GM12874 (cell line): Measurements from ENCODE around the gene LPIN3.
A peak's percentile ranks its signal among the peaks of the same experiment; 100 is the strongest.

Experiments
- TF ChIP-seq, protein P1 (sequence below): IDR thresholded peaks from 2 replicates; pipeline ENCODE4 v1.5.1; 2011; ENCODE audit warnings: low read depth, mild to moderate bottlenecking, control low read depth, low read length, moderate library complexity; ENCODE audit not compliant: insufficient read depth

LPIN3 gene

DNA sequence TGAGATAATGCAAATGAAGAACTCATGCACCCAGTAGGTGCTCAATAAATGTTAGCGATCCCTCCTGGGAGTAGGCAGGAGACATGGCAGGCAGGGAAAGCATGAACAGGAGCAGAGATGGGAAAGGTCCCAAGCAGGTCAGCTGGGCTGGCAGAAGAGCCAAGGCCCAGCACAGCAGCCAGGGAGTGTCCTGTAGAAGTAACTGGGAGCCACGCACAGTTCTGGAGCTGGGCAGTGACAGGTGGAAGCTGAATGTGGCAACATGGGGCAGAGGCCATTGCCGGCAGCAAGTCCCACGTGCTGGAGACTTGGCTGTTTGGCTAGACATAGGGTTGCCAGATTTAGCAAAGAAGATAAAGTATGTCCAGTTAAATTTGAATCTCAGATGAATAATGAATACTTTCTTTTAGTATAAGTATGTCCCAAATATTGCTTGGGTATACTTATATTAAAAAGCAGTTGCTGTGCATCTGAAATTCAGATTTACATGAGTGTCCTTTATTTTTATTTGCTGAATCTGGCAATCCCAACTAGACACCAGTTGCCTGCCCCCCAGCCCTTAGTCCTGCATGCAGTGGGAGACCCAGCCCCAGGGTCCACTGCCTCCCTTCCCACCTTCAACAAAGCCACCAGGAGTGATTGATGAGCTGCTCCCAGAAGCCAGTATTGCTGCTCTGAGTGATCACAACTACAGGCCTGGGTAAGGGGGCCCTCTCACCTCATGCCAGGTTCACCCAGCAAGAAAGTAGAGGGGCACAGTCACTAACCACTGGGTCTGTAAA is 3.7 kb upstream of the LPIN3 start:
- TF ChIP-seq, protein P1, sequence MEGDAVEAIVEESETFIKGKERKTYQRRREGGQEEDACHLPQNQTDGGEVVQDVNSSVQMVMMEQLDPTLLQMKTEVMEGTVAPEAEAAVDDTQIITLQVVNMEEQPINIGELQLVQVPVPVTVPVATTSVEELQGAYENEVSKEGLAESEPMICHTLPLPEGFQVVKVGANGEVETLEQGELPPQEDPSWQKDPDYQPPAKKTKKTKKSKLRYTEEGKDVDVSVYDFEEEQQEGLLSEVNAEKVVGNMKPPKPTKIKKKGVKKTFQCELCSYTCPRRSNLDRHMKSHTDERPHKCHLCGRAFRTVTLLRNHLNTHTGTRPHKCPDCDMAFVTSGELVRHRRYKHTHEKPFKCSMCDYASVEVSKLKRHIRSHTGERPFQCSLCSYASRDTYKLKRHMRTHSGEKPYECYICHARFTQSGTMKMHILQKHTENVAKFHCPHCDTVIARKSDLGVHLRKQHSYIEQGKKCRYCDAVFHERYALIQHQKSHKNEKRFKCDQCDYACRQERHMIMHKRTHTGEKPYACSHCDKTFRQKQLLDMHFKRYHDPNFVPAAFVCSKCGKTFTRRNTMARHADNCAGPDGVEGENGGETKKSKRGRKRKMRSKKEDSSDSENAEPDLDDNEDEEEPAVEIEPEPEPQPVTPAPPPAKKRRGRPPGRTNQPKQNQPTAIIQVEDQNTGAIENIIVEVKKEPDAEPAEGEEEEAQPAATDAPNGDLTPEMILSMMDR = no peak

DNA sequence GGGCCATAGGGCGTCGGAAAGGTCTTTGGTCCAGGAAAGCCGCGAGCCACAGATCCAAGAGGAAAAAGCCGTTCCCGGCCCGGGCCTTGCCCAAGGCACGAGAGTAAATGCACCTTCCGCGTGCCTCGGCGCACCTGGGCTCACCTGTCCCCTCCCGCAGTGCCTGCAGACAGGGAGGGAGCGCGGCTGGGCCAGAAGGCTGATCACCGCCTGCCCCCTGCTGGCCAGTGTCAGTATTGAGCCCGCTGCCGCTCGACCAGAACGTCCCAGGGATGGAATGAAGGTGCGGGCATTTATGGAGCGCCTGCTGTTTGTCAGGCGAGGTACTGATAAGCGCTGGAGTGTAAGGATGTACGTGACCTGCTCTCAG is 679 bp upstream of the LPIN3 start:
- TF ChIP-seq, protein P1 = peak; percentile 95

DNA sequence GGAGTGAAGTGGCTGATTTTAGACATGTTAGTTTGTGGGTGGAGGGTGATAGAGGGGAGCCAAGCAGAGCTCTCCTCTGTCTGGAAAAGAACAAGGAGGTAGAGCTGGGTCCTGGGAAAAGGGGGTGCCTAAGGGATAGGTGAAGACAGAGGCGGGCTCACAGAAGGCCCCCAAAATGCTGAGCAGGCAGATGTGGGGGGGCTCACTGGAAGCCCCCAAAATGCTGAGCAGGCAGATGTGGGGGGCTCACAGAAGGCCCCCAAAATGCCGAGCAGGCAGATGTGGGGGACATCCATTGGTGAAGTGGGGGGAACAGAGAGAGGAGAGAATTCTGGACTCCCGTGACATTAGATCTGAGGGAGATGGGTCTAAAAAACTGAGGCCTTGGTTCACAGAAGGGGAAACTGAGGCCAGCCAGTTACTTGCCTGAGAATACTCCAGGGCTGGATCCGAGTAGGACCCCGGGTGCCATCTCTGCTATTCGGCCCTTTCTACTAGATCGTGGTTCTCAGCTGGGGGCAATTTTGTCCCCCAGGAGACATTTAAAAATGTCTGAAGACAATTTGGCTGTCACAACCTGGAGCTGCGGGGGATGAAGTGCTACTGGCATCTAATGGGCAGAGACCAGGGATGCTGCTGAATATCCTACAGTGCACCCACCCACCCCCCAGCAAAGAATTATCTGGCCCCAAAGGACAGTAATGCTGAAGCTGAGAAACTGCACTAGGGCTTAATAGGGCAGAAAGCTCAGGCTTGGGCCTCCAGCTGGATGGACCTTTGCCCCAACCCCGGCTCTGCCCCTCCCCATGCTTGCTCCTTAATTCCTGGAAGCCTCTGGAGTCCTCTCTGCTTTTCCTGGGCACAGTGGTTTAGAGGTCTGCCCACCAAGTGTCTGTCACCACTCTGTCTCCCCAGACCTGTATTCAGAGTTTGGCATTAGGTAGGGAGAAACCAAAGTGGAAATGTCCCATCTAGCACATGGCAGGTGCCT is 2.1 kb downstream of the LPIN3 start:
- TF ChIP-seq, protein P1 = no peak

DNA sequence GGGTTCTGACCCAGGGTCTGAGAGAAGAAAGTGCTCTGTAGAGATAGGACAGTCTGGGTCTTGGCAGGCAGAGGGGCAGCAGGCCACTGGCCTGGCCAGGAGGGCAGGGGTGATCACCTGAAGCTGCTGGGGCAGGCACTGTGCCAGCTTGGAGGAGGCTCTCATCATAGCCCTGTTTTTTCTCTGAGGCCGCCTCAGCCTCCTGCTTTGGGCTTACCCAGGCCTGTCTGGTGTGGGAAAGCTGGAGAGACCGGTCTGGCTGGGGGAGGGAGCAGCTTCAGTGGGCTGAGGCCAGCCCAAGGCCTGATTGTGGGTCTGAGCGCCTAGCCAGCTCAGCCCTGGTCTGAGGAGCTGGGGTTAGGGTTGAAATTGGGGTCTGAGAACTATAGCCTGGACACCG is 3.9 kb downstream of the LPIN3 start:
- TF ChIP-seq, protein P1 = no peak

DNA sequence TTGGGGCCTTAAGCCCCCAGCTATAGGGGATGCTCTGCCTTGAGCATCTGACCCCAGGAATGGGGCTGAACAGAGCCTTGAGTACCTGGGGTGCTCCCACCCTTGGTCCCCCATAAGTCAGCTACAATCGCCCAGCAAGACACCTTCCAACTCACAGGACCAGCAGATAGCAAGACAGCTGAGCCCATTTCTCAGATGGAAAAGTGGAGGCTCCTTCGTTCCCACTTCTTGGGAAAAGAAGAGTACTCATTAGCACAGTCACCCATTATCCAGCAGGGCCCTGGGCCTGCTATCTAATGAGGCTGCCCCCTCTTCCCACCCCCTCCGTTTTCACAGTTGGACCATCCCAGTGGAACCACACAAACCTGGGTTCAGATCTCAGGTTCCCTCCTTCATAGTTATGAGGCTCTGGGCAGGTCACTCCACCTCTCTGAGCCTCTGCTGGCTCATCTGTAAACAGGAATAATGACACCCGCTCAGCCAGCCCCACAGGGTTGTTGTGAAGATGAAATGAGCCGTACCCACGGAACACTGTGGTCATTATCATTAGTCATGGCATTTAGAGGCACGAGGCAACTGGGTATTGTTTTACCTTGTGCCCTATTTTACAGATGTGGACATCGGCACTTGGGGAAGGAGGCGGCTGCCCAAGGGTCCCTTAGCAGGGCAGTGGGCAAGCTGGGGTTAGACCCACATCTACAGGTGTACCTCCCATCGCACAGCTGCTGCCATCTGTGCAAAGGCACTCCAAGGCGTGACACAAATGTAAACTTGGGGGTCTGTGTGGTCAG is 4.5 kb downstream of the LPIN3 start:
- TF ChIP-seq, protein P1 = no peak

DNA sequence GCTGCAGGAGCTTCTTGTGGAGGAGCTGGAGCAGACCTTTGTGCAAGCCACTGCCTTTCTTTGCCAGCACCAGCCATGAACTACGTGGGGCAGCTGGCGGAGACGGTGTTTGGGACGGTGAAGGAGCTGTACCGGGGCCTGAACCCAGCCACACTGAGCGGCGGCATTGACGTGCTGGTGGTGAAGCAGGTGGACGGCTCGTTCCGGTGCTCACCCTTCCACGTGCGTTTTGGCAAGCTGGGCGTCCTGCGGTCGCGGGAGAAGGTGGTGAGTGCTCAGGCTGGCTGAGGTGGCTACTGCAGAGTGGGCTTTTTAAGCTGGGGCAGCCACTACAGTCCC is 5.1 kb downstream of the LPIN3 start:
- TF ChIP-seq, protein P1 = no peak
